HEK293 (cell line): Measurements from ENCODE around the gene IFNLR1.

Experiments
- ZNF629 ChIP-seq: fragments of 450-650 bp; formaldehyde crosslinking; IDR thresholded peaks from 2 replicates; pipeline ENCODE4 v1.5.1; 2017; ENCODE audit warnings: missing biosample characterization, missing genetic modification characterization
- TF ChIP-seq, protein P1 (sequence below): fragments of 450-650 bp; formaldehyde crosslinking; IDR thresholded peaks from 2 replicates; pipeline ENCODE4 v1.5.1; 2016; ENCODE audit warnings: missing biosample characterization, missing genetic modification characterization, low read depth
- TF ChIP-seq, protein P2 (sequence below): fragments of 450-650 bp; formaldehyde crosslinking; IDR thresholded peaks from 2 replicates; pipeline ENCODE4 v1.5.1; 2016; ENCODE audit warnings: missing biosample characterization, missing genetic modification characterization

GRCh38 chr1:24209097-24209496 lies 22.0 kb upstream of the IFNLR1 start:
- no peak for TF ChIP-seq ZNF629 (tag by site-specific recombination)
- TF ChIP-seq, protein P1, sequence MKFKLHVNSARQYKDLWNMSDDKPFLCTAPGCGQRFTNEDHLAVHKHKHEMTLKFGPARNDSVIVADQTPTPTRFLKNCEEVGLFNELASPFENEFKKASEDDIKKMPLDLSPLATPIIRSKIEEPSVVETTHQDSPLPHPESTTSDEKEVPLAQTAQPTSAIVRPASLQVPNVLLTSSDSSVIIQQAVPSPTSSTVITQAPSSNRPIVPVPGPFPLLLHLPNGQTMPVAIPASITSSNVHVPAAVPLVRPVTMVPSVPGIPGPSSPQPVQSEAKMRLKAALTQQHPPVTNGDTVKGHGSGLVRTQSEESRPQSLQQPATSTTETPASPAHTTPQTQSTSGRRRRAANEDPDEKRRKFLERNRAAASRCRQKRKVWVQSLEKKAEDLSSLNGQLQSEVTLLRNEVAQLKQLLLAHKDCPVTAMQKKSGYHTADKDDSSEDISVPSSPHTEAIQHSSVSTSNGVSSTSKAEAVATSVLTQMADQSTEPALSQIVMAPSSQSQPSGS: no peak
- TF ChIP-seq, protein P2, sequence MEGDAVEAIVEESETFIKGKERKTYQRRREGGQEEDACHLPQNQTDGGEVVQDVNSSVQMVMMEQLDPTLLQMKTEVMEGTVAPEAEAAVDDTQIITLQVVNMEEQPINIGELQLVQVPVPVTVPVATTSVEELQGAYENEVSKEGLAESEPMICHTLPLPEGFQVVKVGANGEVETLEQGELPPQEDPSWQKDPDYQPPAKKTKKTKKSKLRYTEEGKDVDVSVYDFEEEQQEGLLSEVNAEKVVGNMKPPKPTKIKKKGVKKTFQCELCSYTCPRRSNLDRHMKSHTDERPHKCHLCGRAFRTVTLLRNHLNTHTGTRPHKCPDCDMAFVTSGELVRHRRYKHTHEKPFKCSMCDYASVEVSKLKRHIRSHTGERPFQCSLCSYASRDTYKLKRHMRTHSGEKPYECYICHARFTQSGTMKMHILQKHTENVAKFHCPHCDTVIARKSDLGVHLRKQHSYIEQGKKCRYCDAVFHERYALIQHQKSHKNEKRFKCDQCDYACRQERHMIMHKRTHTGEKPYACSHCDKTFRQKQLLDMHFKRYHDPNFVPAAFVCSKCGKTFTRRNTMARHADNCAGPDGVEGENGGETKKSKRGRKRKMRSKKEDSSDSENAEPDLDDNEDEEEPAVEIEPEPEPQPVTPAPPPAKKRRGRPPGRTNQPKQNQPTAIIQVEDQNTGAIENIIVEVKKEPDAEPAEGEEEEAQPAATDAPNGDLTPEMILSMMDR (tag by site-specific recombination): no peak
